ENCODE measurements around the gene CDK5R1.
A peak's percentile ranks its signal among the peaks of the same experiment; 100 is the strongest.
"Not testable (repeated sequence)": the region's sequence is repeated elsewhere in the genome, so short reads cannot be mapped to it uniquely, and the experiment has no call there.

CDK5R1 gene

DNA sequence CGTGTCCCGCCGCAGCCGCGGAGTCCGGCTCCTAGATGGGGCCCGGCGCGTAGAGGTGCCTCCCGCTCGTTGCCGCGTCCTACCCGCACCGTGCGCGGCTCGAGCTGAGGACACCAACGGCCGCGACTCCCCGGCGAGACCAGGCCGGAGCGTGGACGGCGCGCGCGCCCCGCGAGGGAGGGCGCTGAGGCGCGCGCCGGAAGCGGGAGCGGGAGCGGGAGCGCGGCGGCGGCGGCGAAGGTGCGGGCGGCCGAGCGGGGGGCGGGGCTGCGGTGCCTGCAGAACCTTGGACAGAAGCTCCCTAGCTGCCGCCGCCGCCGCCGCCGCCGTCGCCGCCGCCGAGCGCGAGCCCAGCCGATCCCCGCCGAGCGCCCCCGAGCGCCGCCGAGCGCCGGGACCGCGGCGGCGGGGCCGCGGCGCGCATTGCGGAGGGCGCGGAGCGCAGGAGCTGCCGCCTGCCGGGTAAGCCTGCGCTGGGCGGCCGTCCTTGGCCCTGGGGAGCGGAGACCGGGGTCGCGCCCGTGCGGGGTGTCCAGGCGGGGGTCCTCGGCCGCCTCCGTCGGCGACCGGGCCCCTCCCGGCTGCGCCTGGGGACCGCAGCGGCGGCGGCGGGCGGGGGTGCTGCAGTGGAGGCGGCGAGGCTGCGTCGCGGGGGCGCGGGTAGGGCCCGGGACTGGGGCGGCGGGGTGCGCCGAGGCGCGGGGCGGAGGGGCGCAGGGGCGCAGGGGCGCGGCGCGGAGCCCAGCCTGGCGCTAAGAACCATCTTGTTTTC is at the start of gene CDK5R1:
CDK5R1 (plus strand) TSS at position 293 of the 772 bp plus-strand sequence. CDS start 628 bp downstream, outside the sequence.
- peak; percentile 22 to 48 for DNase-seq (ENCODE audit: low read depth in 2 of 2)

DNA sequence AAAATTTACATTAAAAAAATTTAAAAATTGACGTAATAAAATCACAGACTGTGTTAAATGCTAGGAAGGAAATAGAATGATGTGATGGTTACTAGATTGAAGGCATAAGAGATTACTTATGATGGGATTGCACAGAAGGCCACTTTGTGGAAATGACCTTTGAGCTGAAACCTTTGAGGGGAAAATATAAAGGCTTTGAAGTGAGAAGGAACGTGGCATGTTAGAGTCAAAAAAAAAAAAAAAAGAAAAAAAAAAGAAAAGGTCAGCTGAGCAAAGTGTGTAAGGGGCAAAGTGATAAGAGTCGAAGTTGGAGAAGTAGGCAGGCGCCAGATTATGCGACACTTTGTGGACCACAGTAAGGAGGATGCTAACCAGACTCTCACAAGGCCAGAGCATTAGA is 46.1 kb upstream of the CDK5R1 start:
- no peak for DNase-seq (ENCODE audit: low read depth in 2 of 2)

DNA sequence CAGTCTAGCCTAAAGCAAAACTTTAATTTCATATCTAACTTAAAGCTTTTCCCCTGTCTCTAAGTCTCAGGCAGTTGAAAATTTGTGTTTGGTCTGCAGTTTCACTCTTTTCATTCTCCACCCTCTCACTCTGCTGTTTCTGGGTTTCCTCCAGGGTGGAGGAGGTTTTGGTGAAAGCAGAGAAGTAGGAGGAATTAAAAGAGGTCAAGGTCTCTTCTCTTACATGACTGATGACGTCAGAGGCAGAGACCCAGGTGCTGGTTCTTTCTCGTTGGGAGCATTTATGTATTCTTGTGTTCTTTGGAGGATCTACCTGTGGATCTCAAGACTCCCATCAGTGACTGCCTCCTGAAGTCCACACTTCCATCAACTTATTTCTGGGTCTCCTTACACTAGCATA is 44.9 kb upstream of the CDK5R1 start:
- no peak for DNase-seq (ENCODE audit: low read depth in 2 of 2)

GRCh38 chr17:32443827-32444300 is 42.9 kb upstream of the CDK5R1 start:
- no peak for DNase-seq (ENCODE audit: low read depth in 2 of 2)

DNA sequence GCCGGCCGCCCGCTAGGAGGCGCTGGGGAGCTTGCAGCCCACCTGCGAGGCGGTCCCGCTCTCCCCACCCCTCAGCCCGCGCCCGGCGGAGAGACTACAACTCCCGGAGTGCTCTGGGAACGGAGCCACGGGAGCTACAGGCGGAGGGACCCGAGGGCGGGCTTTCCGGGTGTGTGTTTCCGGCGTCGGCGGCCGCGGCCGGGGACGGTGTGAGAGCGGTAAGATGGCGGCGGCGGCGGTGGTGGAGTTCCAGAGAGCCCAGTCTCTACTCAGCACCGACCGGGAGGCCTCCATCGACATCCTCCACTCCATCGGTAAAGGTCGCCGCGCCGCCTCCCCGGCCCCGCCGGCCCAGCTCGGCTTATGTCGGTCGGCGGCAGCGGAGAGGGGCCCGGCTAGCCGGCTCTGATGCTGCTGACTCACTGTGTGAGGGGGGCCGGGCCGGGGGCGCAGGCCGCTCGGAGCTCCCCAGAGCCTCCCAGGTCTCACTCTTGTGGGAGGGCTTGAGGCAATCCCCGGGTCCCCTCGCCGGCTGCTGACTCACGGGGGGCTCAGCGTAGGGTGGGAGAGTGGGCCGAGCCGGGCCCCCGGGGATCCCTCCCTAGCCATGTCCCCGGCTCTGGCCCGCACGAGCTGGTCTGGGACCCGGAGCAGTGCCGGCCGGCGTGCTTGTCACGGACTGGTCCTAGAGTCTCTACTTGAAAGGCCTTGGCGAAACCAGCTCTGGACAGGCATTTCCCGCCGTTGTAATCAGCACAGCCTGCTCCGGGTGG is 42.3 kb upstream of the CDK5R1 start, which contains the start of gene PSMD11:
PSMD11 (plus strand) TSS at position 210 of the 773 bp plus-strand sequence; CDS start at position 224, 14 bp downstream.
- DNase-seq (ENCODE audit: low read depth in 2 of 2), result peak; percentile 98

DNA sequence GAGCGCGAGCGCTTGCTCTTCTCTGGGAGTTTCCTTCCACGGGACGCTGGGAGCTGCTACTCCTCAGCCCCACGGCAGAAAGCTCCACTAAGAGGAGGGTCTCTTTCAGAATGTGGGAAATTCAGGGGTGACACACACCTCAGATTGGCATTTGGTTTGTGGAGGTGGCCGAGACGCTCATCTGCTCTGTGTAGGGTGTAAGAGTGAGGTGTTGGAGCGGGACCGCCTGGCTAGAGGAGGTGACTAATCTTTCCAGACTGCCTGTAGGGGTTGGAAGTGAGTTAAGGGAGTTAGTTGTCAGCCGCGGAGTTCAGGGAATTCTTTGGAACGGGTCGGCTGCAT is 41.7 kb upstream of the CDK5R1 start:
- DNase-seq (ENCODE audit: low read depth in 2 of 2), result peak in 1 of 2 donors; percentile 4

DNA sequence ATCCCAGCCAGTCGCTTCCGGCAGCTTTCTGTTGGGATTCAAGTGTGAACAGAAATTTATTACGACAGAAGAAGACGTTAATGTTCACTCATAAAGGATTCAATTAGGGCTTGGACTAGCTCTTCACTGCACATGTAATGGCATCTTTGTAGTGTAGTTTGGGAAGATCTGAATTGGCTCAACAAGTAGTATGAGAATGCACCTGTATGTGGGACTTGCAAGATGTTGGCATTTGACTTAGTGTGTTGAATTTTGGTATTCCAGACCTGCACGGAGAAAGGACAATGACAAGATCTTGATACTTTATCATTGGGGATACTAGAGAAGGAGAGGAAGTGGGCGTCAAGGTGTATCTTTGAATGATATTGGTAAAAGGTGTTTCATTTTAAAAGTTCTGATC is 41.3 kb upstream of the CDK5R1 start:
- DNase-seq (ENCODE audit: low read depth in 2 of 2), result no peak

- no peak for DNase-seq (ENCODE audit: low read depth in 2 of 2)
These were observed 40.8 kb upstream of the CDK5R1 start for GRCh38 chr17:32445971-32446370.

DNA sequence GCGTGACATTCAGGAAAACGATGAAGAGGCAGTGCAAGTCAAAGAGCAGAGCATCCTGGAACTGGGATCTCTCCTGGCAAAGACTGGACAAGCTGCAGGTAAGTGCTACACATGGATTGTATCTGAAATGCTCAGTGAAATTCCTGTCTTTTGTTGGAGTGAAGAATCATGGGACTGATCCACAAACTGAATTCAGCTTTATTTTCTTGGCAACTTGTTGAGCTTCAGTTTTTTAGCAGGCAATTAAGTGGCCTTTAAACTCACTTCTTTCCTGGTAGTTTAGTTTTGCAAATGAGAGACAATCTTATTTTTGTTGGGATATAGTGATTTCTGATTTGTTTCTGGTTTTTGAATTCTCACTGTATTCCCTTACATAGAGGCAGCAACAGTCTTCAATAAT is 39.8 kb upstream of the CDK5R1 start:
- no peak for DNase-seq (ENCODE audit: low read depth in 2 of 2)

DNA sequence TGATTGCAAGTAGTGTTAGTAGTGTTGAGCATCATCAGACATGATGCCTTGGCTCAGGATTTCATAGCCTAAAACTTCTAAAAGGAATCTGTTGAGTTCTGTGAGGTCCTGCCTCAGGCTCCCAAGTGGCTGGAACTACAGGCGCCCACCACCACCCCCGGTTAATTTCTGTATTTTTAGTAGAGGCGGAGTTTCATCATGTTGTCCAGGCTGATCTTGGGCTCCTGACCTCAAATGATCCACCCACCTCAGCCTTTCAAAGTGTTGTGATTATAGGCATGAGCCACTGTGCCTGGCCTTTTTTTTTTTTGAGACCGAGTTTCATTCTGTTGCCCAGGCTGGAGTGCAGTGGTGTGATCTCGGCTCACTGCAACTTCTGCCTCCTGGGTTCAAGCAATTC is 36.8 kb upstream of the CDK5R1 start:
- no peak for DNase-seq (ENCODE audit: low read depth in 2 of 2)

GRCh38 chr17:32450379-32450778 is 36.4 kb upstream of the CDK5R1 start:
- not testable (repeated sequence) for DNase-seq (ENCODE audit: low read depth in 2 of 2)

DNA sequence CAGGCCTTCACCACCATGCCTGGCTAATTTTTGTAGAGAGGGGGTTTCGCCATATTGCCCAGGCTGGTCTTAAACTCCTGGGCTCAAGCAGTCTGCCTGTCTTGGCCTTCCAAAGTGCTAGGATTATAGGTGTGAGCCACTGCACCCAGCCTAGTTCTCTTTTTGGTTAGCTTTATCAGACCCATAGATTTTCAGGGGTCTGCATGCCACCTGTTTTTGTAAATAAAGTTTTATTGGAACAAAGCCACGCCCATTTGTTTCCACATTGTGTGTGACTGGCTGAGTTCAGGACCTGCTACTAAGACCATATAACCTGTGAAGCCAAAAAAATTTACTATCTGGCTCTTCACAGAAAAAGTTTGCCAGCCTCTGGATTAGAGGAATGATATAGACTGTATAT is 34.9 kb upstream of the CDK5R1 start:
- DNase-seq (ENCODE audit: low read depth in 2 of 2), result no peak

DNA sequence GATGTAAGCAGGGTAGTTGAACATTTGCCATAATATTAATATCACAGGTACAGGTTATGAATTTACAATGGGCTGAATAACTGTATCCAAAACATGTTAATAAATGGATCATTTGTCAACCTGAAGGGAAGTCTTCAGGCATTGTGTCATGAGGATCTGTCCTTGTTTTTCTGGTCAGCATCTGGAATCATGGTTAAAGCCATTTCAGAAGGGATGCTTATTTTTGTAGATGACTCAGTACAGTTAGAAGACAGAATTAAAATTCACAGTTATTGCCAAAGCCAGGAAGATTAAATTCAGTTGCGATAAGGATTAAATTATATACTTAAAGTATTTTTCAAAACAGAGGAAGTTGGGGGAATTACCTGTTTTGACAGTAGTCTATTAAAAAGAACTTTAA is 34.5 kb upstream of the CDK5R1 start:
- no peak for DNase-seq (ENCODE audit: low read depth in 2 of 2)

- no peak for DNase-seq (ENCODE audit: low read depth in 2 of 2)
These were observed 33.4 kb upstream of the CDK5R1 start for GRCh38 chr17:32453370-32453769.

DNA sequence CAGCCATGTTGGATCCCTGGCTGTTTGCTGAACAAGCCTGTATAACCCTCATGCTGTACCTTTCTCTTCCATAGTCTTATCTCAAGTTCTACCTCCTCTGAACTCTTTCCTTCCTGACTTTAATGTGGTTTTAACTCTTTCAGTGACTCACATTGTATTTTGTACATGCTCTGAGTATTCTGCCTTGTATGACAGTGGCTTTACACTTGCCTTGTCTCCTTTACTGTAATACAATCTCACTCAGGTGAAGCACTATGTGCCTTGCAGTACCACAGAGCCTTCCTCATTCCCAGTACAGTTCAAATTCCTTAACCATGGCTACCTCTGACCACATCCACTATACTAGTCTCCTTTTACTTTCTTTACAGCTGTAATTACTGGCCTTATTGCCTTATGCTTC is 28.4 kb upstream of the CDK5R1 start:
- DNase-seq (ENCODE audit: low read depth in 2 of 2), result no peak

GRCh38 chr17:32460054-32460453 is 26.7 kb upstream of the CDK5R1 start:
- no peak for DNase-seq (ENCODE audit: low read depth in 2 of 2)

DNA sequence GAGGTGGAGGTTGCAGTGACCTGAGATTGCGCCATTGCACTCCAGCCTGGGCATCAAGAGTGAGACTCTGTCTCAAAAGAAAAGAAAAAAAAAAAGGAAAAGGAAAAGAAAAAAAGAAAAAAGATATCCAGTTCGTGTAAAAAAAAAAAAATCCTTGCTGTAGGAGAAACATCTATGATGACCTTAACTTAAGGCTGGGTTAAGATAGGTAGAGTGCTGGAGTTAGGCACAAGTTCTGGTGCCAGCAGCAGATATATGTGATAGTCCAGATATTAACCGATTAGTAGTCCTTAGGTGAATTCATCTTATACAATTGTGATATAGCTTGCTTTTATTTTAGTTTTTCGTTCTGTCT is 25.3 kb upstream of the CDK5R1 start:
- no peak for DNase-seq (ENCODE audit: low read depth in 2 of 2)

DNA sequence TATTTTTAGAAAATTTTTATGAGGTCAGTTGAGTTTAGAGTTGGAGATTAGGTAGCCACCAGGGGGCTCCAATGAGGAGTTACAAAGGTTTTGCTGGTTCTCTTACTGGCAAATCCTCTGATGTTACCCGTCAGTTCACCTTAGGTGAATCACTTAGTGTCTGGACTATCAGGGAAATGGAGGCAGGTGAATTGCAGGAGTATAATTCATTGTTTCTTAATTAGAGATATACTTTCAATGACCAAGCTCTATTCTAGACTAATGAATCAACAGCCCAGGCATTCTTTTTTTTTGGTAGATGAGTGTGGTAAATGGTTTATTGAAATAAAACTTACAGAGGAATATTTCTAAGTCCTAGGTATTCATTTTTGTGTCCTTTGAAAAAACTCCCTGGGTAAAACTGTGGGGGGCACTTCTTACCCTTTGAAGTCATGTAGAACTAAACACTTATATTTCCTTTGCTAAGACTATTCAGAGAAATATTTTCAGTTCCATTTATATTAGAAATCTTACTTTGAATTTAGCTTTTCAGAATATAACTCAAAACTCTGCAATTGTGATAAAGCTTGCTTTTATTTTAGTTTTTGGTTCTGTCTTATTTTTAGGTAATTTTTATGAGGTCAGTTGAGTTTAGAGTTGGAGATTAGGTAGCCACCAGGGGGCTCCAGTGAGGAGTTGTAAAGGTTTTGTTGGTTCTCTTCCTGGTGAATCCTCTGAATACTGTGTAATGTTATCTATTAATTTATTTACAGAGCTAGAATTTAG is 24.8 kb upstream of the CDK5R1 start:
- DNase-seq (ENCODE audit: low read depth in 2 of 2), result peak; percentile 24 to 45

- DNase-seq (ENCODE audit: low read depth in 2 of 2), result no peak
These were observed 23.5 kb upstream of the CDK5R1 start for GRCh38 chr17:32463304-32463703.

GRCh38 chr17:32464374-32464773 is 22.4 kb upstream of the CDK5R1 start:
- DNase-seq (ENCODE audit: low read depth in 2 of 2), result no peak

DNA sequence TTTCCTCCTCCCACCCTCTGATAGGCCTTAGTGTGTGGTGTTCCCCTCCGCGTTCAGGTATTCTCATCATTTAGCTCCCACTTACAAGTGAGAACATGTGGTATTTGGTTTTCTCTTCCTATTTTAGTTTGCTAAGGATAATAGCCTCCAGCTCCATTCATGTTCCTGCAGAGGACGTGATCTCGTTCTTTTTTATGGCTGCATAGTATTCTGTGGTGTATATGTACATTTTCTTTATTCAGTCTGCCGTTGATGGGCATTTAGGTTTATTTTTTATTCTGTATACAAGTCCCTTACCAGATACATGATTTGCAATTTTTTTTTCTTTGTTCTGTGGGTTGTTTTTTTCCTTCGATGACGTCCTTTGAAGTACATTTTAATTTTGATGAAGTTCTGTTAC is 18.8 kb upstream of the CDK5R1 start:
- DNase-seq (ENCODE audit: low read depth in 2 of 2), result no peak

- DNase-seq (ENCODE audit: low read depth in 2 of 2), result no peak
These were observed 16.2 kb upstream of the CDK5R1 start for GRCh38 chr17:32470405-32471167.
